Mesenchymal stem cell (in vitro differentiated cells and primary cell): Measurements from ENCODE around the gene AKT3.
"Not testable (repeated sequence)": the region's sequence is repeated elsewhere in the genome, so short reads cannot be mapped to it uniquely, and the experiment has no call there.

Experiments
- DNase-seq: peaks from one replicate; pipeline ENCODE4 v3.0.0-alpha.2; 2013
- H2AFZ ChIP-seq: one replicate; pipeline ENCODE4 v1.6.1; 2013; ENCODE audit warnings: low read depth, mild to moderate bottlenecking, control low read depth, inconsistent platforms, low read length, moderate library complexity
- H2AK5ac ChIP-seq: 2 replicates; pipeline ENCODE4 v1.6.1; 2013; ENCODE audit warnings: low read length, moderate library complexity, mild to moderate bottlenecking, inconsistent platforms; ENCODE audit not compliant: severe bottlenecking
- H2BK120ac ChIP-seq: one replicate; pipeline ENCODE4 v1.6.1; 2013; ENCODE audit warnings: low read depth, mild to moderate bottlenecking, inconsistent platforms, low read length, moderate library complexity
- H2BK12ac ChIP-seq, 2 experiments: one replicate each; pipeline ENCODE4 v1.6.1; 2013; ENCODE audit warnings: inconsistent platforms in 2 of 2, low read length in 2 of 2, mild to moderate bottlenecking in 2 of 2, moderate library complexity in 2 of 2, control low read depth in 1 of 2
- H2BK15ac ChIP-seq: one replicate; pipeline ENCODE4 v1.6.1; 2013; ENCODE audit warnings: mild to moderate bottlenecking, low read depth, inconsistent platforms; ENCODE audit not compliant: poor library complexity, severe bottlenecking
- H2BK5ac ChIP-seq: 2 replicates; pipeline ENCODE4 v1.6.1; 2013; ENCODE audit warnings: low read depth, mild to moderate bottlenecking, low read length, control low read depth, inconsistent platforms; ENCODE audit not compliant: poor library complexity, severe bottlenecking
- H3K14ac ChIP-seq, 2 experiments: one replicate each; pipeline ENCODE4 v1.6.1; 2013; ENCODE audit warnings: inconsistent platforms in 2 of 2, low read length in 2 of 2, control low read depth in 1 of 2, mild to moderate bottlenecking in 1 of 2, moderate library complexity in 1 of 2
- H3K18ac ChIP-seq, 2 experiments: one replicate each; pipeline ENCODE4 v1.6.1; 2013; ENCODE audit warnings: inconsistent platforms in 2 of 2, low read length in 2 of 2, control low read depth in 1 of 2, low read depth in 1 of 2, mild to moderate bottlenecking in 1 of 2
- H3K23ac ChIP-seq, 2 experiments: one replicate each; pipeline ENCODE4 v1.6.1; 2013; ENCODE audit warnings: inconsistent platforms in 2 of 2, low read length in 2 of 2, mild to moderate bottlenecking in 2 of 2, moderate library complexity in 2 of 2, control low read depth in 1 of 2
- H3K27ac ChIP-seq: 2 replicates; pipeline ENCODE4 v1.5.1; 2013; ENCODE audit warnings: mild to moderate bottlenecking, moderate library complexity, low read length, control low read depth, inconsistent platforms; ENCODE audit not compliant: poor library complexity, severe bottlenecking
- H3K27me3 ChIP-seq, 2 experiments: 2 replicates each; pipeline versions ENCODE4 v1.6.1 to v1.7.0; 2013; ENCODE audit warnings: low read length in 2 of 2, mild to moderate bottlenecking in 2 of 2, moderate library complexity in 2 of 2, control low read depth in 1 of 2, inconsistent platforms in 1 of 2; ENCODE audit not compliant: control insufficient read depth in 1 of 2, insufficient read depth in 1 of 2
- H3K36me3 ChIP-seq, 2 experiments: 2 replicates each; pipeline versions ENCODE4 v1.6.1 to v1.7.0; 2013; ENCODE audit warnings: low read length in 2 of 2, control low read depth in 1 of 2, inconsistent platforms in 1 of 2, low read depth in 1 of 2, mild to moderate bottlenecking in 1 of 2; ENCODE audit not compliant: insufficient read depth in 2 of 2, control insufficient read depth in 1 of 2
- H3K4ac ChIP-seq, 2 experiments: one replicate each; pipeline ENCODE4 v1.6.1; 2013; ENCODE audit warnings: inconsistent platforms in 2 of 2, low read length in 2 of 2, mild to moderate bottlenecking in 2 of 2, moderate library complexity in 2 of 2, control low read depth in 1 of 2, low read depth in 1 of 2
- H3K4me1 ChIP-seq: 2 replicates; pipeline ENCODE4 v1.6.1; 2013; ENCODE audit warnings: low read depth, low read length, control low read depth; ENCODE audit not compliant: control insufficient read depth, insufficient read depth
- H3K4me2 ChIP-seq: 2 replicates; pipeline ENCODE4 v1.6.1; 2013; ENCODE audit warnings: low read length, mild to moderate bottlenecking, inconsistent platforms; ENCODE audit not compliant: poor library complexity, severe bottlenecking
- H3K4me3 ChIP-seq, 2 experiments: 2 replicates each; pipeline versions ENCODE4 v1.5.1 to v1.7.0; 2013; ENCODE audit warnings: low read length in 2 of 2, mild to moderate bottlenecking in 2 of 2, control low read depth in 1 of 2, low read depth in 1 of 2; ENCODE audit not compliant: insufficient read depth in 1 of 2
- H3K79me1 ChIP-seq: replicated peaks from 2 replicates; pipeline ENCODE4 v1.6.1; 2013; ENCODE audit warnings: mild to moderate bottlenecking, control low read depth, low read length, inconsistent platforms; ENCODE audit not compliant: poor library complexity, severe bottlenecking
- H3K9ac ChIP-seq: 2 replicates; pipeline ENCODE4 v1.7.0; 2013; ENCODE audit warnings: mild to moderate bottlenecking, low read length, moderate library complexity
- H3K9me3 ChIP-seq: 2 replicates; pipeline ENCODE4 v1.7.0; 2013; ENCODE audit warnings: mild to moderate bottlenecking, low read length; ENCODE audit not compliant: control insufficient read depth
- H4K8ac ChIP-seq: one replicate; pipeline ENCODE4 v1.6.1; 2013; ENCODE audit warnings: inconsistent platforms, mild to moderate bottlenecking, low read length, moderate library complexity
- H4K91ac ChIP-seq: one replicate; pipeline ENCODE4 v1.6.1; 2013; ENCODE audit warnings: mild to moderate bottlenecking, low read length, inconsistent platforms
- WGBS: methylation state at CpG from one replicate; pipeline ENCODE4 v1.1.7; 2013; ENCODE audit warnings: mixed read lengths; 5-methylcytosine and 5-hydroxymethylcytosine counted together

AKT3 gene

GRCh38 chr1:243667133-243667532 is 182.9 kb downstream of the AKT3 start:
- Histone ChIP-seq H3K4ac (no peak overlapping the region), H3K14ac (no peak overlapping the region), H2AK5ac (no peak overlapping the region), H4K8ac (no peak overlapping the region), H2BK12ac (no peak overlapping the region), H2BK120ac (no peak overlapping the region), H3K36me3 (peaks cover 0 to 16% of the 10 kb centered on the region in 2 experiments), H2BK15ac (no peak overlapping the region), H3K18ac (no peak overlapping the region), H3K4me2 (no peak overlapping the region), H3K27ac (no peak overlapping the region), H3K79me1 (peaks cover 11% of the 10 kb centered on the region), H3K4me1 (peaks cover 1% of the 10 kb centered on the region), H3K27me3 (no peaks in the 10 kb centered on the region), H4K91ac (no peak overlapping the region), H2AFZ (no peak overlapping the region), H3K4me3 (no peak overlapping the region), H3K9ac (no peak overlapping the region), H3K9me3 (no peaks in the 10 kb centered on the region), H3K23ac (no peak overlapping the region), H2BK5ac (no peak overlapping the region)
- DNase-seq, result no peak
- 97% methylated on average over 5 of the region's 5 CpGs for WGBS

DNA sequence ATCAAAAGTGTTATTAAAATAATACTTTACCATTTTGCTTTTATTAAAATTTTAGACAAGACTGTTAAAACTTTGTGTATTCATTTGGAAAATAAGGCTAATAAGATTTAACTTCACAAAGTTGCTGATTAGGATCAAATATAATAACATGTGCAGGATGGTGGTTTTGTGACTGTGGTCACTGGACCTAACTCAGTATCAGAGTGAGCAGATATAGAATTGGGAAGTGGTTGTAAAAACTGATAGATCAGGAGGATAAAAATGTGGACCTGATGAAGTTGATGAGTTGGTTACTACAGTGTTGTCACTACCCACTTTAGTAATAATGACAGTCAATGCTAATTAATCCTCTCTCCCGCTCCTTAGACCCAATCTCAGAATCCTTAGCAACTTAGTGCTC is 186.4 kb downstream of the AKT3 start:
- Histone ChIP-seq H3K4ac (no peak overlapping the region), H3K4me3 (no peak overlapping the region), H3K27ac (no peak overlapping the region), H2BK120ac (no peak overlapping the region), H2BK15ac (no peak overlapping the region), H3K18ac (no peak overlapping the region), H3K23ac (no peak overlapping the region), H3K36me3 (peaks cover 2 to 20% of the 10 kb centered on the region in 2 experiments), H2AFZ (no peak overlapping the region), H3K9ac (no peak overlapping the region), H3K79me1 (peaks cover 13% of the 10 kb centered on the region), H2AK5ac (no peak overlapping the region), H3K27me3 (no peaks in the 10 kb centered on the region), H2BK12ac (no peak overlapping the region), H3K14ac (no peak overlapping the region), H3K9me3 (no peaks in the 10 kb centered on the region), H4K91ac (no peak overlapping the region), H3K4me1 (peaks cover 1% of the 10 kb centered on the region), H3K4me2 (no peak overlapping the region), H4K8ac (no peak overlapping the region), H2BK5ac (no peak overlapping the region)
- 100% methylated on average over 1 of the region's 1 CpG for WGBS
- no peak for DNase-seq

GRCh38 chr1:243662169-243662568 is 187.9 kb downstream of the AKT3 start:
- not testable (repeated sequence) for H3K4me1 ChIP-seq, H3K27me3 ChIP-seq, H3K18ac ChIP-seq, H3K9ac ChIP-seq, H3K14ac ChIP-seq, H4K91ac ChIP-seq, H2BK120ac ChIP-seq, H3K4me3 ChIP-seq, H2AK5ac ChIP-seq, H4K8ac ChIP-seq, H2BK12ac ChIP-seq, H2AFZ ChIP-seq, H2BK15ac ChIP-seq, H3K9me3 ChIP-seq, H3K4ac ChIP-seq, H3K27ac ChIP-seq, H3K23ac ChIP-seq, H3K4me2 ChIP-seq, DNase-seq, H2BK5ac ChIP-seq
- Histone ChIP-seq H3K36me3 (peaks cover 3 to 30% of the 10 kb centered on the region in 2 experiments), H3K79me1 (peaks cover 14% of the 10 kb centered on the region)
- WGBS, result no CpG with 5 or more reads among the region's 1 CpG

DNA sequence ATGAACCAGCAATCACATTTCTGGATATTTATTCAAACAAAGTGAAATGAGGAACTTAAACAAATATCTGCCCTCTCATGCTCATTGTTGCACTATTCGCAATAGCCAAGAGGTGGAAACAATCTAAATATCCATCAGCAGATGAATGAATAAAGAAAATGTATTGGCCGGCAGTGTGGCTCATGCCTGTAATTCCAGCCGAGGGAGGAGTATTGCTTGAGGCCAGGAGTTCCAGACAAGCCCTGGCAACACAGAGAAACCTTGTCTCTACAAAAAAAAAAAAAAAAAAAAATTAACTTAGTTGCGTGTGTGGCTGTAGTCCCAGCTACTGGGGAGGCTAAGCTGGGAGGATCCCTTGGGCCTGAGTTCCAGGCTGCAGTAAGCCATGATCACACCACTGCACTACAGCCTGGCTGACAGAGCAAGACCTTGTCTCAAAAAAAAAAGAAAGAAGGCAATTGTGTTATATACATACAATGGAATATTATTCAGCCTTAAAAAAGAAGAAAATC is 191.4 kb downstream of the AKT3 start:
- Histone ChIP-seq H3K27me3 (no peaks in the 10 kb centered on the region), H3K4me2 (no peak overlapping the region), H2AFZ (no peak overlapping the region), H2BK12ac (no peak overlapping the region), H4K8ac (no peak overlapping the region), H3K4me1 (no peaks in the 10 kb centered on the region), H3K9ac (no peak overlapping the region), H3K14ac (no peak overlapping the region), H2BK15ac (no peak overlapping the region), H3K36me3 (peaks cover 6 to 43% of the 10 kb centered on the region in 2 experiments), H2AK5ac (no peak overlapping the region), H3K9me3 (peaks cover 7% of the 10 kb centered on the region), H4K91ac (no peak overlapping the region), H3K4me3 (no peak overlapping the region), H2BK120ac (no peak overlapping the region), H3K23ac (no peak overlapping the region), H2BK5ac (no peak overlapping the region), H3K4ac (no peak overlapping the region), H3K79me1 (peaks cover 9% of the 10 kb centered on the region), H3K27ac (no peak overlapping the region), H3K18ac (no peak overlapping the region)
- DNase-seq, result no peak
- 100% methylated on average over 4 of the region's 4 CpGs for WGBS
